Measurements from ENCODE around the gene ASCC3. TPM values are rescaled to one million over a fixed set of nuclear protein-coding genes. Genes with fewer than 3 reads are reported as not detected.

ASCC3 gene
- polyA plus RNA-seq, 2 of the 4 experiments (the other 2 are of a cell fraction): 17.4 to 35.3 TPM

GRCh38 chr6:100517633-100518032 is 363.5 kb downstream of the ASCC3 start:
- TF ChIP-seq ZC3H11A (IDR thresholded peaks at IDR 0.05): no peak
- TF ChIP-seq POLR2AphosphoS2 (conservative IDR thresholded peaks at IDR 0.05; ENCODE audit: low read length): no peak
- no peak for ATAC-seq
- POLR2A ChIA-PET: no interaction called here
- H3K9me3 ChIP-seq: no peaks in the 10 kb centered on the region
- CTCF ChIA-PET: interaction anchor here (1.6 kb wide), 1 partner anchor 38 kb away, joined by 4 read pairs; no protein-coding TSS in a partner anchor
- H3K4me1 ChIP-seq: no peaks in the 10 kb centered on the region
- DNase-seq (ENCODE audit: low read depth in 1 of 2, low spot score in 1 of 2): no peak
- no peak for FAIRE-seq
- no peak overlapping the region for H3K4me2 ChIP-seq
- WGBS (ENCODE audit: missing lambda C conversion rate): 100% methylated on average over 1 of the region's 1 CpG
- H3K27ac ChIP-seq: no peak overlapping the region
- H3K4me3 ChIP-seq: no peak overlapping the region

- ChIA-PET POLR2A (no interaction called here), CTCF (no interaction called here)
- TF ChIP-seq FOSB (CRISPR knock-in tag; IDR thresholded peaks at IDR 0.05) (no peak), ZFP36 (IDR thresholded peaks at IDR 0.05; ENCODE audit: borderline replicate concordance, partially characterized antibody) (no peak), RAD21 (conservative IDR thresholded peaks at IDR 0.05 in 1 of 2, IDR thresholded peaks at IDR 0.05 in 1 of 2) (no peak), REST (IDR thresholded peaks at IDR 0.05) (no peak), CTCF (IDR thresholded peaks at IDR 0.05) (no peak), EHMT2 (IDR thresholded peaks at IDR 0.05; ENCODE audit: low read depth) (no peak), RNF2 (IDR thresholded peaks at IDR 0.05; ENCODE audit: borderline replicate concordance, low read depth) (no peak), POLR2AphosphoS2 (conservative IDR thresholded peaks at IDR 0.05; ENCODE audit: low read length) (no peak)
- no peaks in the 10 kb centered on the region for H3K9me3 ChIP-seq
- no peaks in the 10 kb centered on the region for H3K4me1 ChIP-seq
- H3K4me2 ChIP-seq: no peak overlapping the region
- DNase-seq (ENCODE audit: low read depth in 1 of 2, low spot score in 1 of 2) (no peak), FAIRE-seq (no peak), ATAC-seq (no peak)
- H3K27ac ChIP-seq: no peak overlapping the region
- 97% methylated on average over 4 of the region's 4 CpGs for WGBS (ENCODE audit: missing lambda C conversion rate)
- no peak overlapping the region for H3K4me3 ChIP-seq
Observed at GRCh38 chr6:100517106-100517505, 364.0 kb downstream of the ASCC3 start.

- 96% methylated on average over 3 of the region's 3 CpGs for WGBS (ENCODE audit: missing lambda C conversion rate)
- FAIRE-seq (no peak), ATAC-seq (no peak), DNase-seq (ENCODE audit: low read depth in 1 of 2, low spot score in 1 of 2) (no peak)
- H3K4me1 ChIP-seq: no peaks in the 10 kb centered on the region
- no peak overlapping the region for H3K4me3 ChIP-seq
- H3K4me2 ChIP-seq: no peak overlapping the region
- ChIA-PET CTCF (interaction anchor here (1.3 kb wide), 1 partner anchor 143 kb away, joined by 4 read pairs; no protein-coding TSS in a partner anchor), POLR2A (no interaction called here)
- H3K9me3 ChIP-seq: no peaks in the 10 kb centered on the region
- TF ChIP-seq HDAC2 (IDR thresholded peaks at IDR 0.05) (no peak), TP53 (CRISPR knock-in tag; IDR thresholded peaks at IDR 0.05) (no peak), HOXA7 (CRISPR knock-in tag; IDR thresholded peaks at IDR 0.05) (no peak), HES2 (IDR thresholded peaks at IDR 0.05) (no peak), MAFK (IDR thresholded peaks at IDR 0.05; ENCODE audit: partially characterized antibody) (no peak), CEBPB (IDR thresholded peaks at IDR 0.05) (no peak), EHF (CRISPR knock-in tag; IDR thresholded peaks at IDR 0.05) (no peak), BHLHE40 (IDR thresholded peaks at IDR 0.05; ENCODE audit: low read depth, low read length) (no peak), POLR2A (IDR thresholded peaks at IDR 0.05; ENCODE audit: low read length) (no peak), RNF2 (IDR thresholded peaks at IDR 0.05; ENCODE audit: borderline replicate concordance, low read depth) (no peak), ZC3H11A (IDR thresholded peaks at IDR 0.05) (no peak), PBX3 (IDR thresholded peaks at IDR 0.05) (no peak), FOXS1 (CRISPR knock-in tag; IDR thresholded peaks at IDR 0.05) (no peak), KDM5A (IDR thresholded peaks at IDR 0.05) (no peak), MYC (IDR thresholded peaks at IDR 0.05; ENCODE audit: borderline replicate concordance, low read length) (no peak), FOSB (CRISPR knock-in tag; IDR thresholded peaks at IDR 0.05) (no peak), SREBF2 (IDR thresholded peaks at IDR 0.05) (no peak), RARB (CRISPR knock-in tag; IDR thresholded peaks at IDR 0.05) (no peak), HEYL (CRISPR knock-in tag; IDR thresholded peaks at IDR 0.05) (no peak), FOSL2 (IDR thresholded peaks at IDR 0.05) (no peak), FOSL2 (CRISPR knock-in tag; IDR thresholded peaks at IDR 0.05) (no peak)
- H3K27ac ChIP-seq: no peak overlapping the region
Observed at GRCh38 chr6:100514660-100515059, 366.5 kb downstream of the ASCC3 start.
